HG03135 (cell line): ENCODE data around the gene KRTAP10-1.
"Not testable (repeated sequence)": the region's sequence is repeated elsewhere in the genome, so short reads cannot be mapped to it uniquely, and the experiment has no call there.

Source experiments
- ATAC-seq: cut with Tn5 transposase; IDR thresholded peaks from one replicate; pipeline ENCODE4 v1.9.1; 2021; ENCODE audit warnings: mild to moderate bottlenecking, moderate library complexity; ENCODE audit not compliant: unreplicated experiment

KRTAP10-1 gene

DNA sequence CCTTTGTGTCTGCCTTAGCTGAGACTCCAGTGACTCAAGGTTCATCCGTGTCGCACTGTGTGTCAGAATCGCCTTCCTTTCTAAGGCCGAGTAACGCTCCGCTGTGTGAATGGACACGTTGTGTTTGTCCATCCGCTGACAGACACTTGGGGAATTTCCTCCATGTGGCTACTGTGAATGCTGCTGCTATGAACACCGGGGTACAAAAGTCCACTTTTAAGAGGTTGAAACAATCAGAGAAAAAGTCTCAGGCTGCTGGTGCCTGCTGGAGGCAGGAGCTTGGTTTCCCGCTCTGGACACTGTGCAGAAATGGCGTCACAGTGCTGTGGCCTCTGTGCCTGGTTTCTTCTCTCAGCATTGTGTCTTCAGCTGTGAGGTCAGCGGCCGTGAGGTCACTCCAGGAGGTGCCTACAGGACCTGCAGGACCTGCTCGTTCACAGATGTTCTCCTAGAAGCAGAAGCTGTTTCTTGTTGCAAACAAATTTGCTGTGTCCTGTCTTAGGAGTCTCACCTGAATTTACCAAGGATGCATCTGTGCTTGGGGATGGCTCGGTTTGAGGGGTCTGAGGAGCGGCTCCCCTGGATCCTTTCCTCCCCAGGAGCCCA lies 34.2 kb downstream of the KRTAP10-1 start:
- ATAC-seq = no peak

DNA sequence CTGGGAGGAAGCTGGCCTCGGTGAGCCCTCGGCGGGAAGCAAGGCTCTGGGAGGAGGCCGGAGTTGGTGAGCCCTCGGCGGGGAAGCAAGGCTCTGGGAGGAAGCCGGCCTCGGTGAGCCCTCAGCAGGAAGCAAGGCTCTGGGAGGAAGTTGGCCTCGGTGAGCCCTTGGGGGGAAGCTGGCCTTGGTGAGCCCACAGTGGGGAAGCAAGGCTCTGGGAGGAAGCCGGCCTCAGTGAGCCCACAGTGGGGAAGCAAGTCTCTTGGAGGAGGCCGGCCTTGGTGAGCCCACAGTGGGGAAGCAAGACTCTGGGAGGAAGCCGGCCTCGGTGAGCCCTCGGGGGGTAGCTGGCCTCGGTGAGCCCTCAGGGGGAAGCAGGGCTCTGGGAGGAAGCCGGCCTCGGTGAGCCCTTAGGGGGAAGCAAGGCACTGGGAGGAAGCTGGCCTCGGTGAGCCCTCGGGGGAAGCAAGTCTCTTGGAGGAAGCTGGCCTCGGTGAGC lies 36.0 kb downstream of the KRTAP10-1 start:
- no peak for ATAC-seq

DNA sequence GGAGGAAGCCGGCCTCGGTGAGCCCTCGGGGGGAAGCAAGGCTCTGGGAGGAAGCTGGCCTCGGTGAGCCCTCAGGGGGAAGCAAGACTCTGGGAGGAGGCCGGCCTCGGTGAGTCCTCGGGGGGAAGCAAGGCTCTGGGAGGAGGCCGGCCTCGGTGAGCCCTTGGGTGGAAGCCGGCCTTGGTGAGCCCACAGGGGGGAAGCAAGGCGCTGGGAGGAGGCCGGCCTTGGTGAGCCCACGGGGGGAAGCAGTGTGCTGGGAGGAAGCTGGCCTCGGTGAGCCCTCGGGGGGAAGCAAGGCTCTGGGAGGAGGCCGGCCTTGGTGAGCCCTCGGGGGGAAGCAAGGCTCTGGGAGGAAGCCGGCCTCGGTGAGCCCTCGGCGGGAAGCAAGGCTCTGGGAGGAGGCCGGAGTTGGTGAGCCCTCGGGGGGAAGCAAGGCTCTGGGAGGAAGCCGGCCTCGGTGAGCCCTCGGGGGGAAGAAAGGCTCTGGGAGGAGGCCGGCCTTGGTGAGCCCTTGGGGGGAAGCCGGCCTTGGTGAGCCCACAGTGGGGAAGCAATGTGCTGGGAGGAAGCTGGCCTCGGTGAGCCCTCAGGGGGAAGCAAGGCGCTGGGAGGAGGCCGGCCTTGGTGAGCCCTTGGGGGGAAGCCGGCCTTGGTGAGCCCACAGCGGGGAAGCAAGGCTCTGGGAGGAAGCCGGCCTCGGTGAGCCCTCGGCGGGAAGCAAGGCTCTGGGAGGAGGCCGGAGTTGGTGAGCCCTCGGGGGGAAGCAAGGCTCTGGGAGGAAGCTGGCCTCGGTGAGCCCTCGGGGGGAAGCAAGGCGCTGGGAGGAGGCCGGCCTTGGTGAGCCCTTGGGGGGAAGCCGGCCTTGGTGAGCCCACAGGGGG lies 36.7 kb downstream of the KRTAP10-1 start:
- not testable (repeated sequence) for ATAC-seq

DNA sequence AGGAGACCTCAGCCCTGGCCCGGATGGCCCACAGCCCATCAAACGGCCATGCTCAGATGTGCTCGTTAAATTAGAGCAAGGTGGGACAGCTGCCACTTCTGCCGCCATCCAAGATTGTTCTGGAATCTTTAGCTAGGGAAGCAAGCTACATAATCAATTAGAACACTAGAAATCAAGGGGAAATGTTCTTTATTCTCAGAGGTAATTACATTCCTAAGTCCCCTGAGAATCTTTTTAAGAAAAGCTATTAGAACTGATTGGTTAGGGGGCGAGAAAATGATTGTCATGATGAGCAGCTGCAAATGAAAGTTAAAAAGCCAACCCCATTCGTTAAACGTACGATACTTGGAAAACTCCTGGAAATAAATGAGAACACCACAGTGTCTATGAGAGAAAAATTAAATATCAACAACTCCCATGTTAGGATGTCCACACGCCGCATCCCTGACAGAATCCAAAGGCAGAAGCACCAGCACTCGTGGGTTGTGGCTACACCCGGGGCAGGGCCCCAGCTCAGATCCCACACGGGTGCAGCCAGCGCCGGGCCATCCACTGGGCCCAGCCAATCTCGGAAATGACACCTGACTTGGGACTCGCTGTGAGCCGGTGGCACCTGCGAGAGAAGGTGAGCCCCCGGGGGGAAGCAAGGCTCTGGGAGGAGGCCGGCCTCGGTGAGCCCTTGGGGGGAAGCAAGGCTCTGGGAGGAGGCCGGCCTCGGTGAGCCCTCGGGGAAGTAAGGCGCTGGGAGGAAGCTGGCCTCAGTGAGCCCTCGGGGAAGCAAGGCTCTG lies 37.6 kb downstream of the KRTAP10-1 start:
- ATAC-seq = no peak

DNA sequence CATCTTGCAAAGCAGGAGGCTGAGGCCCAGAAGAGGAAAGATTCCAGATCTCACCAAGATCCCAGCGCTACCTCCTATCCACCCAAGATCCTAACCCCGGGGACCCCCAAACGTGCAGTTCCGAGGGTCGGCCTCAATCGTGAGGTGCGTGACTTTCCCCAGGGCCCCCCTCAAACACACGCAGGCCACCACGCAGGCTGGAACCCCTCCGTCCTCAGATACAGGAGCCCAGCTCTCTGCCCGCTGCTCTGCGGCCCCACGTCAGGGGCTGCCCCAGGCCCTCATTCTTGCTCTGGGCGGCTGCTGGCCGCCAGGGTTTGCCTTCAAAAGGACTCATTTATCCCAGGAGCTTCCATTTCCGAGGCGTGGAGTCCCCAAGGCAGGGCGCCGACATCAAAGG lies 39.9 kb downstream of the KRTAP10-1 start:
- no peak for ATAC-seq

DNA sequence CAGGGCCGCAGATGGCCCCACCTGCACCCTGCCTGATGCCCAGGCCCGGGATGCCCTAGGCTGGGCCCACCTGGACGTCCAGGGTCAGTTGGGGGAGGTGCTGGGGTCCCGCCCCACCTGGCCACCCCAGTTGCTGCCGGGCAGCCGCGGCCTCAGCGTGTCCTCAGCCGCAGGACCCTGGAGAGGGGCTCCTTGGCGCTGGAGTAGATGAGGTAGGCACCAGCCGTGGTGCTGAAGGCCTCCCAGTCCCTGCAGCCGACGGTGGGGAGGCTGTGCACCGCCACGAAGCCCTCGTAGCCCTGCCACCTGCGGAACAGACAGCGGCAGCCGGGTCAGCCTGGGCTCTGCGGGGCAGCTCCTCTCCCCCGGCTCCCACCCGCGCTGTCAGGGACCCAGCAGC lies 40.4 kb downstream of the KRTAP10-1 start:
- ATAC-seq = no peak

DNA sequence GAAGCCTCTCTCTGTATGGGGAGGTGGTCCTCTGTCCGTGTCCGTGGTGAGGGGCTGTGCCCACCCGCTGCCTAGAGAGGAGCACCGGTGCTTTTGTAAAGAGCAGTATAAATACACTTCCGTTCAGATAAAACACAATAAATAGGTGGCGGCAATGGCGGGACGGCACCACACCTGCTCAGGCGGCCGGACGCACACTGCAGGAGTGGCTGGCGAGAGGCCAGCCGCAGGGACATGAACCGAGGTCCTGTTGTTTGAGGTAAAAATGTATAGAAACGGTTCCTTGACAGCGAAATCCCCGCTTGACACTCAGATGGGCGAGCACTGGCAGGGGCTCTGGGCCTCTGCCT lies 40.8 kb downstream of the KRTAP10-1 start:
- ATAC-seq = no peak

DNA sequence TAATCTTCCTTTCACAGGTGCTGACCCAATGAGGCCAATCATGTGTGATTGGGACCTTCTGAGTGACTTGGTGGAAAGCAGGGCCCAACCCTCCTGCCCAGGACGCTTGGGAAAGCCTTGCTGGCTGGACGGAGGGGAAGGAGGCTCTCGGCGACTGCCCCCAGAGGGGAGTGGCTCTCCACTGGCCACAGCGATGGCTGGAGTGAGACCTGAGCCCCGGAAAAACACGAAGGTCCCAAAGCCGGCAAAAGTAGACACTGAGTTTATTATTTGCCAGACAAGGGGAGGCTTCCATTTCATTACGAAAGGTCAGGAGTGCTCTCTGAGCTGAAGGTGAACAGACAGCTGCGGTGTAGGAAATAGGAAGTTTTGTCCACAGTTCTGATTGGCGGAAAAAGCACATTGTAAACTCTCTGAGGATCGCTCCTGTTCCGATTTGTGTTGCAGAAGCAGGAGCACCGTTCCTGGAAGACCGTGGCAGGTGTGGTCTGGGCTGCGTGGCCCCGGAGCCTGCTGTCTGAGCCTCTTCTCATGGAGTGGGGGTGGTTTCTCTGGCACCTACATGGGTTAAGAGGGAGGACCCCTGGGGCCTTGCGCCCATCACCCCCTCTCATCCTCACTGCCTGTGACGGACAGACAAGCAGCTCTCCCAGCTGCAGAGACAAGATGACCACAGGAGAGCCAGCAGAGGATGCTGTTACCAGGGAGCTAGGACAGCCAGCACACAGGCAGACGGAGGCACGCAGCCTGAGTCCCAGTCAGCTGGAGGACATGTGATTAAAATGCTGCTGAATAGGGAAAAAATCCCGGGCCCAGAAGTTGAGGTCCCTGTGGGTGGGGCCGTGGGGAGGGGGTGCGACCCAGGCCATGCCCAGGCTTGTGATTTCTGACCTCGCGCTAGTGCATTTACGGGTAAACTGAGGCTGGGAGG lies 41.5 kb downstream of the KRTAP10-1 start:
- ATAC-seq = no peak

DNA sequence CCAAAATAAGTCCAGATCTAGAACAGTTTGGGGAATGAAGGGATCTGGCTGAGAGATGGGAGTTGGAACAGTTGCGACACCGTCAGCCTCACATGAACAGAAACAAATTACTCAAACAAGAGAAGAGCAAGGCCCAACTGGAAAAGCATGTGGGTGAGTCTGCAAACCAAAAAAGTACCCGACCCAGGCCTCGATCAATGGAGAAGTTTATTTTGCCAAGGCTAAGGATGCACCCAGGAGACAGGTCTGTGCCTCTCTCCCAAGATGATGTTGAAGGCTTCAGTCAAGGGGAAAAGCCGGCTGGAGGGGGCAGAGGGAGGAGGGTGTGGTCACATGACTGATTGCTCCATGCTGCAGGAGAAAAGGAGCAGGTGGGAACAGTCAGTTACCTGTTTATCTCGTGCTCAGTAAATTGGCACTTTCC lies 42.3 kb downstream of the KRTAP10-1 start:
- no peak for ATAC-seq

DNA sequence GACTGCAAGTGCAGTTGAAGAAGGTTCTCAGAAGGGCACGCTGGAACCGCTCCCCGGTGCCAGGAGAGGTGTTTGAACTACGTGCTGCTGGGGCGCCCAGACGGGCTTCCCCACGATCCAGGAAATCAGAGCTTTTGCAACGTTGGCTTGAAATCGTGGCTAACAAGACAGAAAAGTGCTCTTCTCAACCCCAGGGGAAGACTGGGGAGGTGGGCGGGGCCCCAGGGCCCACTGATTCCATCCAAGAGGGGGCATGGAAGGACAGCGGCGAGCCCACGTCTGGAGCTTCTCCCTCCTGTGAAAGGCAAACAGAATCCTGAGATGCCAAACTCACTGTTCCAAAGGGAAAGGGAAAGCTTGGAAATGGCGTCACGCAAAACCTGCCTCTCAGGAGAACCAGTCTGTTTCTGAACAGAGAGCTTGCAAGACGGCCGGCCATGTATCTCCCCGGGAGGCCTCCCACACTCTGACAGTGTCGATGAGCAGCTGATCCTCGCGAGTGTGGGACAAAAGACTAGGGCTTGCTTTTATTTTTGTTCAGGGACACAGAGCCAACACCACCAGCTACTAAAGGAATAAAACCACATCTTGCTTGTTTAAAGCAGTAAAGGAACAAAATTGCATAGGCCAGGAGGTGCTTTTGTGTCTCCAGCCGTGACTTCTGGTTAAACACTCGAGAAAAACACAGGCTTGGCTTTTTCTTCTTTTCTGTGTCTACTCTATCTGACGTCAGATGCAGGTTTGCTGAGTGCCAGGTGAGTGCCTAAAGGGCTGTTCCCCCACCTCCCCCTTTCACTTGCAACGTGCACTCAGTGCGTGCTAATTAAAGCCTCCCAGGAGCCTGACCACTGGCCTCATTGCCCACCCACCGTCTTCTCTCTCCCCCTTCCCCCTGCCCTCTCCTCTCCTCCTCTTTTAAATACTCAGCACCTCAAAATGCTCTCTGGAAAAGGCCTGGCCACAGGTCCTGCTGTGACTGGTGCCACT lies 43.1 kb downstream of the KRTAP10-1 start:
- no peak for ATAC-seq

DNA sequence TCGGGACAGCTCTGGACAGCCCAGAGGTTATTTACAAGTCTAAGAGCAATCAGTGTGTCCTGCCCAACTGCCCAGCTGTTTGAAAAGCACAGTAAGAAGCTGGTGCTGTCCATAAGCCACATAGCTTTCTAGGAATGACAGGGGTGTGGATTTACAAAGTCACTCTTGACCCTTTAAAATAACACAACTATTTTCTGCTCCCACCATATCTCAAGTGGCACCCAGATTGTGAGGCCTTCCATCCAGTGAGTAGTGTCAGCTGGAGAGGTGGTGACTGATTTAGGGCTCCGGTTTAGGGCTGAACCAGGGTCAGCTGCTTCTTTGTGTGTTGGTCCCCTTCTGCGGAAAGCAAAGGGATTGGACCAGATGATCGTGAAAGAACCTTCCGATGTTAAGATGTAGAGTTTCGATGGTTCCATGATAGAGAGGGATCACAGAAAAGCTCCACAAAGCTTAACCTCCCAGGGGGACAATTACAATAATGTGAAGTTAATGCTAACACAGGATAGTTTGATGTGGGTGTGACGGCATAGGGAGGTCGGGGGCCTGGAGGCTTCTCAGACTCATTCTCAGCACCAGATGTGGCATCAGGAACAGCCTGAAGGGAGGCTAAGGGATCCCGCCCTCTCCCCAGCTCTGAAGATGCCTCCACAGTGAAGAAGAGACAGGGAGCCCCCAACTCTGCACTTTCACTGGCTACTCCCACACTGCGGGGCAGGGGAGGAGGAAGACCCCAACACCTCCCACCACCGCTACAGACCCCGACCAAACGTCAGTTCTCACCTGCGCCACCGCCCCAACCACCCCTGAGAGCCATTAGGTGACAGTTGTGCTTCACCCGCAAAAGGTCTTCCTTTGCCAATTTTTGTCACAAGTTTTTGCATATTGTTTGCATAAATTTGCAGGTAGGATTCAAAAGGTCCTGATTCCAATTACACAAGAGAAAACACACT lies 44.1 kb downstream of the KRTAP10-1 start:
- no peak for ATAC-seq

DNA sequence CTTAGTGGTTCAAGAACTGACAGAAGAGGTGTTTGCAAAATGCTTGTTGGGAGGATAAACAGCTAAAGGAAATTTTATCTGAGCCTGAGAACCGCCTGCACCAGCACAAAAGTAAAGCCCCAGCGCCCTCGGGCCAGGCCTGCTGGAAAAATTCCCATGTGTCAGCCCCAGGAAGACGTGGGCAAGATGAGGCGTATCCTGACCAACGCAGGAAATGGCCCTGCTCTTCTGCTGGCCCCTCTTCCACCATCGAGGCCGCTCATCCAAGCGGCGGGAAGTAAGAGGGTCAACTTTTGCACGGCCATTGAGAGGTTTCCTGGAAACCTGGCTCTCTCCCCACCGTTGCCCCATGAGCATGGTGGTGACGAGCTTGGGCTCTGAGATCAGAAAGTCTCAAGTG lies 45.0 kb downstream of the KRTAP10-1 start:
- no peak for ATAC-seq

DNA sequence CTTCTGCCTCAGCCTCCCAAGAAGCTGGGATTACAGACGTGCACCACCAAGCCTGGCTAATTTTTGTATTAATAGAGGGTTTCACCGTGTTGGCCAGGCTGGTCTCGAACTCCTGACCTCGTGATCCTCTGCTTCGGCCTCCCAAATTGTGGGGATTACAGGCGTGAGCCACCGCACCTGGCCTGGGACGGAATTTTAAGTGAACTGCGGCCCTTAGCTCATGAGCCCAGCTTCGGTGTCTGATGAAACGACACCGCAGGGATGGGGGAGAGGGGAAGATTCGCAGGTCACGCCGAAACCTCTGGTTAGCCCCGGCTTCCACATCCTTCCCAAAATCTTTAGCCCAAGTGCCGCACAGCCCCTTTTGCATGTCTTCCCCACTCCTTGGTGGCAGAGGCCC lies 45.6 kb downstream of the KRTAP10-1 start:
- ATAC-seq = no peak

DNA sequence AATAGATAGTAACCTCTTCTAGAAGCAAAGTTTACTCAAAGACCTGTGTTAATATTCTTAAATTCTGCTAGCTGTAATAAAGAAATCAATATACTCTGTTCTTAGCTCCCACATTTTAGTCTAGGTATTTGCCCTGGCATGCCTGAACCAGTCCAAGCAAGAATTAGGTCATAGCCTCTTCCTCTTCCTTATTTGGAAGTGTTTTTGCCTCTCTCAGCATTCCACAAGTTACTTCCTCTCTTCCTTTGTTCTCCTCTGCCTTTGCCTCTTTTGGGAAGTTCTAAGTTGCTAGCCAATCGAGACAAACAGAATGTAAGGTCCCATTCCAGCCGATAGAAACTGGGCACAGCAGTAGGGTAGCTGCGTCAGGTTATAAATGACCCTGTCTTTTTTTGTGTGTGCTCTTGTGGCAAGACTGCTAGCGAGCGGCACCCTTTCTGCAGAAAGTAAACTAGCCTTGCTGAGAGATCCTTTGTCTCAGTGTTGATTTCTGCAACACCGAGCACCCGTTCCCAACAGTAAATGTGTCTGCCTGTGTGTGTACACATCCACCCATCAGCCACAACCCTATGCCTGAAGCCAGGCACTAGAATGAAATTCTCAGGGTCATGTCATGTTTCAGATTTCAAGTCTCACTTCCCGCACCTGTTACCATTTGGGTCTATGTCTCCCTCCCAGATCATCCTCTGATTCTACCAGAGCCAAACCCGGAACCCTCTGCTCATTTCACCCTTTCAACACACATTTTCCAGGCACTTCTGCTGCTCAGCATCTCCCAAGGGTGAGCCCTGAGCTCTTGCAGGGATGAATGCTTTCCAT lies 47.2 kb downstream of the KRTAP10-1 start:
- ATAC-seq = no peak

DNA sequence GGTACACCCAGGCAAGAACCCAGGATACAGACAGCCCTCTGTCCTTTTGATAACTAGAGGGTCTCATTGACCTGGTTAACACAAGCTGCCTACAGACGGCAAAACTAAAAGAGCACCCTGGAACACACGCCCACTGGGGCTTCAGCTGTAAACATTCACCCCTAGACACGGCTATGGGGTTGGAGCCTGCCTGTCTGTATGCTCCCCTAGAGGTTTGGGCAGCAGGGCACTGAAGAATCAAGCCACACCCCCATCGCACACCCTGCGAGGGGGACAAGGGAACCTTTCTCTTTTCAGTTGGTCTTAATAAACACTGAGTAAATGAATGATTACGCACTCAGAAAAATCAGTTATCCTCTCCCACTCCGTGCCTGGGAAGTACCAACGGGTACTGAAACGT lies 49.2 kb downstream of the KRTAP10-1 start:
- ATAC-seq = no peak

DNA sequence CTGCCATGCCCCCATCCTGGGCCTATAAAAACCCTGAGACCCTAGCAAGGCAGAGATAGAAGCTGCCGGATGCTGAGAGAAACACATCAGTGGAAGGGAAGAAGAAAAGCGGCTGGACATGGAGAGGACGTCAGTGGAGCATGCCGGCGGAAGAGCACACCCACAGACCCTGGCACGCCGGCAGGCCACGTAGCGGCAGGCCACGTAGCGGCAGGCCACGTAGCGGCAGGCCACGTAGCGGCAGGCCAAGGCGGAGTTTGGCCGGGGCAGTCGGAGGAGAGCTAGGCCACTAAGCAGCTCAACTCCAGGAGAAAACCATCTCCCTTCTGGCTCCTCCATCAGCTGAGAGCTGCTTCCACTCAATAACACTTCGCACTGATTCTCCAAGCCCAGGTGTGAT lies 49.6 kb downstream of the KRTAP10-1 start:
- no peak for ATAC-seq

DNA sequence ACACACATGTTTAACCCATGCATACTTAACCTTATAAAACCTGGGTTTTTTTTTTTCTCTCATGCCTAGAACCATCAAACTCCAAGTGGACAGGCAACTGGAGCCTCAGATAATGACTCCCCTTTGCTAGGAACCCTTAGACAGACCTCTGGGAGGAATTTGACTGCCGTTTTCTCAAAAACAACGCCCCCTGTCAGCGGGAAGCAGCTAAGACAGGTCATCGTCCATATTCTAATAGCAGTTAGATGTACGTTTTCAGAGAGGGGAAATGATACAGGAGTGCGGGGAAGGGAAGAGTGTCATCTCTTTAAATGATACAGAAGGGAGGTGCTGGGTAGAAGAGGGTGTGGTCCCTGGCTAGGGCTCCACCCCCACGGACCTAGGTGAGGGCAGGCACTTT lies 50.0 kb downstream of the KRTAP10-1 start:
- ATAC-seq = no peak
